Stimulated activated CD4-positive, alpha-beta T cell treated with anti-CD3 and anti-CD28 coated beads, Interleukin-15, amount 100 ng/mL, for 48 hours (primary cell): Measurements from ENCODE around the gene C5.
"Not testable (repeated sequence)": the region's sequence is repeated elsewhere in the genome, so short reads cannot be mapped to it uniquely, and the experiment has no call there.

Experiments used
- DNase-seq, 2 donors: peaks; one replicate each; pipeline ENCODE4 v3.0.0-alpha.2; 2020; ENCODE audit warnings: low read depth in 2 of 2

C5 gene

GRCh38 chr9:121048618-121049017 is 1.5 kb downstream of the C5 start:
- DNase-seq = no peak

GRCh38 chr9:121048175-121048574 is 1.9 kb downstream of the C5 start:
- no peak for DNase-seq

- DNase-seq = no peak
Observed at GRCh38 chr9:121038804-121039203, 11.3 kb downstream of the C5 start.

GRCh38 chr9:121038362-121038761 is 11.7 kb downstream of the C5 start:
- no peak for DNase-seq

- not testable (repeated sequence) for DNase-seq
Observed at GRCh38 chr9:121035717-121036116, 14.4 kb downstream of the C5 start.

GRCh38 chr9:121034529-121034928 is 15.5 kb downstream of the C5 start:
- DNase-seq = no peak

GRCh38 chr9:121029469-121029868 is 20.6 kb downstream of the C5 start:
- no peak for DNase-seq

- not testable (repeated sequence) for DNase-seq
Observed at GRCh38 chr9:121028285-121028684, 21.8 kb downstream of the C5 start.

- DNase-seq = no peak
Observed at GRCh38 chr9:121026768-121027167, 23.3 kb downstream of the C5 start.

GRCh38 chr9:121026260-121026691 is 23.8 kb downstream of the C5 start:
- DNase-seq = no peak

- no peak for DNase-seq
Observed at GRCh38 chr9:121024237-121024636, 25.8 kb downstream of the C5 start.

- no peak for DNase-seq
Observed at GRCh38 chr9:121023064-121023463, 27.0 kb downstream of the C5 start.

- no peak for DNase-seq
Observed at GRCh38 chr9:121021301-121021700, 28.8 kb downstream of the C5 start.

GRCh38 chr9:121019273-121019672 is 30.8 kb downstream of the C5 start:
- no peak for DNase-seq

- no peak for DNase-seq
Observed at GRCh38 chr9:121013911-121014310, 36.2 kb downstream of the C5 start.

GRCh38 chr9:121009650-121010049 is 40.4 kb downstream of the C5 start:
- no peak for DNase-seq

GRCh38 chr9:120999317-120999716 is 50.8 kb downstream of the C5 start:
- DNase-seq = no peak

- DNase-seq = no peak
Observed at GRCh38 chr9:120998111-120998510, 52.0 kb downstream of the C5 start.

- no peak for DNase-seq
Observed at GRCh38 chr9:120997502-120997901, 52.6 kb downstream of the C5 start.

- no peak for DNase-seq
Observed at GRCh38 chr9:120996409-120996808, 53.7 kb downstream of the C5 start.

- DNase-seq = no peak
Observed at GRCh38 chr9:120989065-120989464, 61.0 kb downstream of the C5 start.

- no peak for DNase-seq
Observed at GRCh38 chr9:120985819-120986222, 64.3 kb downstream of the C5 start.

GRCh38 chr9:120983259-120983837 is 66.7 kb downstream of the C5 start:
- no peak for DNase-seq

- DNase-seq = no peak
Observed at GRCh38 chr9:120982836-120983235, 67.2 kb downstream of the C5 start.
